HCT116 (cell line): ENCODE data around the gene PALM2AKAP2. TPM values are rescaled to one million over a fixed set of nuclear protein-coding genes. Genes with fewer than 3 reads are reported as not detected.

Source experiments
- ATAC-seq: fragments of 200-7000 bp; cut with Tn5 transposase; 2 replicates; pipeline ENCODE4 v1.9.1; 2020; ENCODE audit warnings: mild to moderate bottlenecking, moderate library complexity
- BruUV-seq: library from RNA; stranded (reverse); fragments of 400-500 nt; replicated peaks from 2 replicates; lab custom pipeline; 2021; lab: Mats Ljungman, UMichigan
- CTCF ChIA-PET: fragments of 300-600 bp; sonication (Branson Sonifier 250); formaldehyde crosslinking; loops from one replicate; lab custom pipeline; 2021; ENCODE audit warnings: antibody characterized with exemption; lab: Charles Lee
- POLR2A ChIA-PET: fragments of 300-600, 350-600 bp; sonication (Branson Sonifier 250); formaldehyde crosslinking; loops from one replicate; lab custom pipeline; 2021; ENCODE audit warnings: antibody characterized with exemption; lab: Charles Lee
- RAD21 ChIA-PET, 2 experiments: fragments of 300-600 bp; sonication (Branson Sonifier 250); formaldehyde crosslinking; loops; one replicate each; lab custom pipeline; 2023; ENCODE audit warnings: low total read pairs in 2 of 2; ENCODE audit not compliant: uncharacterized antibody in 2 of 2, unreplicated experiment in 2 of 2, low non-redundant PET in 1 of 2; lab: Charles Lee
- DNase-seq: peaks from one replicate; pipeline ENCODE4 v3.0.0-alpha.2; 2010; ENCODE audit warnings: low read depth, low spot score
- H2AFZ ChIP-seq: fragments of 200-600 bp; shearing (Covaris generic), sonication (generic); 2 replicates; pipeline ENCODE4 v1.6.1; 2017; ENCODE audit warnings: low read depth, mixed run types, mixed read lengths, antibody characterized with exemption, low read length; ENCODE audit not compliant: poor library complexity, severe bottlenecking
- H3K27ac ChIP-seq: 2 replicates; pipeline ENCODE4 v1.5.1; 2012; ENCODE audit warnings: low read depth, low read length
- H3K27me3 ChIP-seq: fragments of 200-600 bp; sonication (generic); 2 replicates; pipeline ENCODE4 v1.6.1; 2016; ENCODE audit warnings: mixed run types, low read length, mixed read lengths; ENCODE audit not compliant: insufficient read depth
- H3K36me3 ChIP-seq, 2 experiments: fragments of 200-500 bp in 1 of 2; fragments of 200-600 bp in 1 of 2; sonication (Bioruptor generic) in 1 of 2; sonication (generic) in 1 of 2; 2 replicates each; pipeline versions ENCODE4 v1.5.1 to v1.6.1; 2014 to 2016; ENCODE audit warnings: low read length in 2 of 2, inconsistent platforms in 1 of 2, mixed read lengths in 1 of 2, mixed run types in 1 of 2; ENCODE audit not compliant: insufficient read depth in 2 of 2, control insufficient read depth in 1 of 2
- H3K4me1 ChIP-seq, 2 experiments: fragments of 200-600 bp in 1 of 2; sonication (generic) in 1 of 2; 2 replicates each; pipeline versions ENCODE4 v1.5.1 to v1.6.1; 2012 to 2017; ENCODE audit warnings: low read length in 2 of 2, inconsistent platforms in 1 of 2, mild to moderate bottlenecking in 1 of 2, mixed read lengths in 1 of 2, mixed run types in 1 of 2, moderate library complexity in 1 of 2; ENCODE audit not compliant: insufficient read depth in 2 of 2, control insufficient read depth in 1 of 2
- H3K4me2 ChIP-seq: fragments of 200-600 bp; sonication (generic); 2 replicates; pipeline ENCODE4 v1.6.1; 2017; ENCODE audit warnings: mixed run types, low read length, mixed read lengths
- H3K4me3 ChIP-seq, 2 experiments: fragments of 200-600 bp in 1 of 2; sonication (generic) in 1 of 2; replicated peaks in 1 of 2; 2 replicates each; pipeline ENCODE4 v1.5.1; 2011 to 2016; ENCODE audit warnings: low read length in 2 of 2, control low read depth in 1 of 2, low read depth in 1 of 2, mild to moderate bottlenecking in 1 of 2, mixed read lengths in 1 of 2, mixed run types in 1 of 2
- H3K79me2 ChIP-seq: fragments of 200-600 bp; sonication (generic); 2 replicates; pipeline ENCODE4 v1.6.1; 2017; ENCODE audit warnings: mild to moderate bottlenecking, mixed run types, low read length, moderate library complexity, mixed read lengths; ENCODE audit not compliant: insufficient read depth
- H3K9ac ChIP-seq: fragments of 200-600 bp; sonication (generic); 2 replicates; pipeline ENCODE4 v1.6.1; 2016; ENCODE audit warnings: low read length, mixed read lengths
- H3K9me2 ChIP-seq: fragments of 200-600 bp; sonication (generic), shearing (Covaris generic); 2 replicates; pipeline ENCODE4 v1.6.1; 2017; ENCODE audit warnings: mixed run types, mild to moderate bottlenecking, moderate library complexity; ENCODE audit not compliant: insufficient read depth
- H3K9me3 ChIP-seq, 2 experiments: fragments of 200-500 bp in 1 of 2; fragments of 200-600 bp in 1 of 2; sonication (Bioruptor generic) in 1 of 2; sonication (generic) in 1 of 2; 2 replicates each; pipeline ENCODE4 v1.6.1; 2014 to 2017; ENCODE audit warnings: low read length in 2 of 2, mixed read lengths in 2 of 2, inconsistent platforms in 1 of 2, low read depth in 1 of 2, mild to moderate bottlenecking in 1 of 2, mixed run types in 1 of 2, moderate library complexity in 1 of 2; ENCODE audit not compliant: control insufficient read depth in 1 of 2, insufficient read depth in 1 of 2
- H4K20me1 ChIP-seq: fragments of 200-600 bp; sonication (generic), shearing (Covaris generic); 2 replicates; pipeline ENCODE4 v1.6.1; 2017; ENCODE audit warnings: mixed run types, mild to moderate bottlenecking, moderate library complexity; ENCODE audit not compliant: insufficient read depth
- ATF3 ChIP-seq: IDR thresholded peaks from 2 replicates; pipeline ENCODE4 v1.6.1; 2012
- CBX3 ChIP-seq: IDR thresholded peaks from 2 replicates; pipeline ENCODE4 v1.6.1; 2012; ENCODE audit warnings: low read depth
- CEBPB ChIP-seq: IDR thresholded peaks from 2 replicates; pipeline ENCODE4 v1.6.1; 2012; ENCODE audit warnings: low read depth
- EZH2 ChIP-seq: fragments of 200-600 bp; sonication (generic); IDR thresholded peaks from 2 replicates; pipeline ENCODE4 v1.6.1; 2017; ENCODE audit warnings: antibody characterized with exemption, mixed run types
- EZH2phosphoT487 ChIP-seq: fragments of 200-600 bp; IDR thresholded peaks from 2 replicates; pipeline ENCODE4 v1.6.1; 2018; ENCODE audit warnings: antibody characterized with exemption, borderline replicate concordance
- FOSL1 ChIP-seq: IDR thresholded peaks from 2 replicates; pipeline ENCODE4 v1.6.1; 2012; ENCODE audit warnings: low read depth
- JUND ChIP-seq: IDR thresholded peaks from 2 replicates; pipeline ENCODE4 v1.6.1; 2012
- MAX ChIP-seq: IDR thresholded peaks from 2 replicates; pipeline ENCODE4 v1.6.1; 2012
- POLR2A ChIP-seq: IDR thresholded peaks from 2 replicates; pipeline ENCODE4 v1.7.0; 2011; ENCODE audit warnings: borderline replicate concordance; ENCODE audit not compliant: insufficient read depth, insufficient read length; ENCODE audit errors: extremely low read depth
- RAD21 ChIP-seq: IDR thresholded peaks from 2 replicates; pipeline ENCODE4 v1.6.1; 2012; ENCODE audit warnings: low read depth, mild to moderate bottlenecking
- REST ChIP-seq: IDR thresholded peaks from 2 replicates; pipeline ENCODE4 v1.6.1; 2012; ENCODE audit warnings: low read depth
- SIN3A ChIP-seq: IDR thresholded peaks from 2 replicates; pipeline ENCODE4 v1.6.1; 2012; ENCODE audit warnings: low read depth
- SRF ChIP-seq: IDR thresholded peaks from 2 replicates; pipeline ENCODE4 v1.6.1; 2012; ENCODE audit warnings: low read depth
- TCF7L2 ChIP-seq: IDR thresholded peaks from 2 replicates; pipeline ENCODE4 v1.7.0; 2011; ENCODE audit warnings: borderline replicate concordance, inconsistent platforms; ENCODE audit not compliant: insufficient read depth, insufficient read length; ENCODE audit errors: extremely low read depth
- ZBTB33 ChIP-seq: IDR thresholded peaks from 2 replicates; pipeline ENCODE4 v1.6.1; 2011; ENCODE audit warnings: mild to moderate bottlenecking, low read length, moderate library complexity; ENCODE audit not compliant: insufficient replicate concordance; ENCODE audit errors: extremely low read depth
- ZFX ChIP-seq: fragments of 450-650 bp; IDR thresholded peaks from 2 replicates; pipeline ENCODE4 v1.6.1; 2017
- ZNF274 ChIP-seq: fragments of 200-500 bp; sonication (Bioruptor generic); IDR thresholded peaks from 2 replicates; pipeline ENCODE4 v1.6.1; 2014; ENCODE audit warnings: mild to moderate bottlenecking, low read depth, low read length, inconsistent platforms
- intact Hi-C: fragments of 100-400 bp; cut with micrococcal nuclease; formaldehyde crosslinking; loops from 2 replicates; pipeline ENCODE4 v1.10.0; 2022
- total RNA-seq: library from RNA; stranded (reverse); gene quantifications from one replicate; pipeline ENCODE4 v1.2.1, GENCODE V29; 2021; ENCODE audit not compliant: unreplicated experiment

PALM2AKAP2 gene
- total RNA-seq, 1 experiment from 2014 or later: 0.34 TPM

GRCh38 chr9:109765278-109765677 is 14.7 kb upstream of the PALM2AKAP2 start:
- Histone ChIP-seq H3K9me2 (no peaks in the 10 kb centered on the region), H3K4me3 (no peak overlapping the region), H3K27me3 (peaks cover 79% of the 10 kb centered on the region), H3K4me1 (no peaks in the 10 kb centered on the region), H3K27ac (no peak overlapping the region), H3K9ac (no peak overlapping the region), H4K20me1 (no peaks in the 10 kb centered on the region), H3K4me2 (no peak overlapping the region), H3K79me2 (no peaks in the 10 kb centered on the region)
- ATAC-seq (no peak), DNase-seq (no peak)
- ChIA-PET RAD21 (no interaction called here), CTCF (no interaction called here)
- TF ChIP-seq ZNF274: no peak
- no peak for TF ChIP-seq CEBPB
- TF ChIP-seq EZH2: no peak
- TF ChIP-seq RAD21: no peak
- TF ChIP-seq ATF3: no peak
- TF ChIP-seq TCF7L2: no peak
- TF ChIP-seq ZBTB33: no peak
- TF ChIP-seq, all 23 proteins: peak for 0
- Histone ChIP-seq H3K9me3 (no peaks in the 10 kb centered on the region), H2AFZ (no peak overlapping the region), H3K36me3 (no peaks in the 10 kb centered on the region)
- intact Hi-C loops: no loop called here
- BruUV-seq: no TSS peak
- POLR2A ChIA-PET: no interaction called here

GRCh38 chr9:109765830-109766229 is 14.2 kb upstream of the PALM2AKAP2 start:
- intact Hi-C loops: no loop called here
- no peaks in the 10 kb centered on the region for H3K9me2 ChIP-seq
- H3K4me3 ChIP-seq: no peak overlapping the region
- H3K9me3 ChIP-seq: no peaks in the 10 kb centered on the region
- no peak for DNase-seq
- no TSS peak for BruUV-seq
- H3K27me3 ChIP-seq: peaks cover 79% of the 10 kb centered on the region
- no peak overlapping the region for H2AFZ ChIP-seq
- no peak overlapping the region for H3K27ac ChIP-seq
- no peak for ATAC-seq
- H3K4me1 ChIP-seq: no peaks in the 10 kb centered on the region
- no peaks in the 10 kb centered on the region for H3K36me3 ChIP-seq
- CTCF ChIA-PET: no interaction called here
- H4K20me1 ChIP-seq: no peaks in the 10 kb centered on the region
- RAD21 ChIA-PET: no interaction called here
- no peak overlapping the region for H3K4me2 ChIP-seq
- H3K79me2 ChIP-seq: no peaks in the 10 kb centered on the region
- POLR2A ChIA-PET: no interaction called here
- H3K9ac ChIP-seq: no peak overlapping the region
- TF ChIP-seq RAD21 (no peak), CBX3 (no peak), ATF3 (no peak), ZFX (no peak), EZH2phosphoT487 (no peak), SRF (no peak), JUND (no peak), POLR2A (no peak), CEBPB (no peak), SIN3A (no peak), REST (no peak), FOSL1 (no peak), MAX (no peak)
